ENCODE data around the gene H2AZ2. TPM values are rescaled to one million over a fixed set of nuclear protein-coding genes. Genes with fewer than 3 reads are reported as not detected.
"Not testable (repeated sequence)": the region's sequence is repeated elsewhere in the genome, so short reads cannot be mapped to it uniquely, and the experiment has no call there.

Gene H2AZ2
- total and polyA plus RNA-seq, 2 of the 4 experiments (the other 2 are of a cell fraction): 156 to 162 TPM

GRCh38 chr7:44867073-44867995, 19.4 kb upstream of the H2AZ2 start:
- H4K8ac ChIP-seq (ENCODE audit: low read depth in 2 of 2, low read length in 2 of 2): no peak overlapping the region
- no peak overlapping the region for H3K14ac ChIP-seq (replicated peaks; ENCODE audit: low read depth, low read length)
- no CpG with 5 or more reads among the region's 4 CpGs for WGBS, 2 experiments (ENCODE audit: extremely low coverage in 2 of 2, insufficient read length in 1 of 2)
- POLR2A ChIA-PET (ENCODE audit: unreplicated experiment): interaction anchor here (0.7 kb wide), 1 partner anchor 17 kb away, joined by 3 read pairs; no protein-coding TSS in a partner anchor
- H2BK20ac ChIP-seq (ENCODE audit: low read depth, low read length): no peak overlapping the region
- no peak overlapping the region for H3K4me3 ChIP-seq (ENCODE audit: insufficient read depth, low read depth, low read length)
- H3K4me1 ChIP-seq (ENCODE audit: control insufficient read depth, insufficient read depth, low read length): peaks cover 3% of the 10 kb centered on the region
- no peak overlapping the region for H3K23ac ChIP-seq (ENCODE audit: low read depth, low read length)
- H2BK120ac ChIP-seq (ENCODE audit: low read depth, low read length): no peak overlapping the region
- intact Hi-C loops (cut with micrococcal nuclease) (no loop called here), in situ Hi-C loops (cut with MboI; ENCODE audit: low sequenced_read_pairs) (no loop called here), dilution Hi-C loops (cut with HindIII; ENCODE audit: low sequenced_read_pairs, unreplicated experiment) (no loop called here)
- BruUV-seq (replicated peaks): no TSS peak
- H3K79me1 ChIP-seq (ENCODE audit: low read depth in 1 of 2, low read length in 2 of 2): no peaks in the 10 kb centered on the region; a peak in 1 of 4 replicates
- TF ChIP-seq FOS (IDR thresholded peaks at IDR 0.05; ENCODE audit: low read depth, low read length) (peak; percentile 94), RCOR1 (IDR thresholded peaks at IDR 0.05; ENCODE audit: insufficient replicate concordance, low read length) (peak; percentile 70), CEBPB (IDR thresholded peaks at IDR 0.05; ENCODE audit: low read depth, low read length) (peak; percentile 47), POLR2A (IDR thresholded peaks at IDR 0.05; ENCODE audit: low read depth, low read length) (no peak)
- H3K18ac ChIP-seq (ENCODE audit: low read depth, low read length): no peak overlapping the region
- no peak overlapping the region for H3K4ac ChIP-seq (ENCODE audit: low read depth, low read length)
- no peak overlapping the region for H3K9ac ChIP-seq (ENCODE audit: low read depth, low read length)
- no peak overlapping the region for H3K27ac ChIP-seq (ENCODE audit: insufficient read depth, low read length)
- no peaks in the 10 kb centered on the region for H3K36me3 ChIP-seq (ENCODE audit: control insufficient read depth, insufficient read depth, low read length)
- H2AK9ac ChIP-seq (replicated peaks; ENCODE audit: low read depth, low read length, poor library complexity): no peak overlapping the region
- H3K4me2 ChIP-seq (ENCODE audit: low read depth, low read length): peak overlapping the region; percentile 26; the same call in 1 of the 2 replicates
- no peak overlapping the region for H2AK5ac ChIP-seq (ENCODE audit: low read depth, low read length)
- H3K9me3 ChIP-seq (ENCODE audit: control insufficient read depth, insufficient read depth, low read length): no peaks in the 10 kb centered on the region
- no peaks in the 10 kb centered on the region for H3K27me3 ChIP-seq (ENCODE audit: control insufficient read depth, insufficient read depth, low read length)
- no peaks in the 10 kb centered on the region for H4K20me1 ChIP-seq (ENCODE audit: insufficient read depth, low read length)
- H2BK15ac ChIP-seq (ENCODE audit: low read depth, low read length): no peak overlapping the region
- DNase-seq (peak; percentile 91), ATAC-seq (ENCODE audit: low read depth) (peak; percentile 89)
- CTCF ChIA-PET: interaction anchor here (0.6 to 1.0 kb wide), 5 partner anchors 10 to 144 kb away, joined by 3 to 5 read pairs (median 3); no protein-coding TSS in a partner anchor
- H2AFZ ChIP-seq (replicated peaks; ENCODE audit: low read length, poor library complexity): no peak overlapping the region
- H4K91ac ChIP-seq (ENCODE audit: insufficient read depth, low read depth, low read length): no peak overlapping the region
- H4K5ac ChIP-seq (ENCODE audit: low read depth, low read length): no peak overlapping the region
- H3K56ac ChIP-seq (ENCODE audit: extremely low read depth, insufficient read depth, low read length): no peak overlapping the region
- H2BK5ac ChIP-seq (ENCODE audit: low read depth, low read length, poor library complexity, severe bottlenecking): no peak overlapping the region
- H3K9me1 ChIP-seq (ENCODE audit: insufficient read depth, low read length): peaks cover 6% of the 10 kb centered on the region; the same call in 1 of the 2 replicates

- H3K56ac ChIP-seq (ENCODE audit: extremely low read depth, insufficient read depth, low read length); in situ Hi-C loops (cut with MboI; ENCODE audit: low sequenced_read_pairs); H3K18ac ChIP-seq (ENCODE audit: low read depth, low read length); H2AFZ ChIP-seq (replicated peaks; ENCODE audit: low read length, poor library complexity); H3K27ac ChIP-seq (ENCODE audit: insufficient read depth, low read length); H3K4me3 ChIP-seq (ENCODE audit: insufficient read depth, low read depth, low read length); H3K36me3 ChIP-seq (ENCODE audit: control insufficient read depth, insufficient read depth, low read length); H3K27me3 ChIP-seq (ENCODE audit: control insufficient read depth, insufficient read depth, low read length); H3K4me1 ChIP-seq (ENCODE audit: control insufficient read depth, insufficient read depth, low read length); H4K91ac ChIP-seq (ENCODE audit: insufficient read depth, low read depth, low read length); H2BK15ac ChIP-seq (ENCODE audit: low read depth, low read length); H3K9me1 ChIP-seq (ENCODE audit: insufficient read depth, low read length); H3K4me2 ChIP-seq (ENCODE audit: low read depth, low read length); H2BK120ac ChIP-seq (ENCODE audit: low read depth, low read length); H4K20me1 ChIP-seq (ENCODE audit: insufficient read depth, low read length); H4K5ac ChIP-seq (ENCODE audit: low read depth, low read length); H3K23ac ChIP-seq (ENCODE audit: low read depth, low read length); CTCF ChIA-PET; H2BK20ac ChIP-seq (ENCODE audit: low read depth, low read length); H3K79me1 ChIP-seq (ENCODE audit: low read depth in 1 of 2, low read length in 2 of 2); POLR2A ChIA-PET (ENCODE audit: unreplicated experiment); H3K14ac ChIP-seq (replicated peaks; ENCODE audit: low read depth, low read length); BruUV-seq (replicated peaks); H4K8ac ChIP-seq (ENCODE audit: low read depth in 2 of 2, low read length in 2 of 2); intact Hi-C loops (cut with micrococcal nuclease); H2AK5ac ChIP-seq (ENCODE audit: low read depth, low read length); H3K9me3 ChIP-seq (ENCODE audit: control insufficient read depth, insufficient read depth, low read length); H3K4ac ChIP-seq (ENCODE audit: low read depth, low read length); dilution Hi-C loops (cut with HindIII; ENCODE audit: low sequenced_read_pairs, unreplicated experiment); H2BK5ac ChIP-seq (ENCODE audit: low read depth, low read length, poor library complexity, severe bottlenecking); H3K9ac ChIP-seq (ENCODE audit: low read depth, low read length); H2AK9ac ChIP-seq (replicated peaks; ENCODE audit: low read depth, low read length, poor library complexity): not testable (repeated sequence)
- no CpG with 5 or more reads among the region's 4 CpGs for WGBS, 2 experiments (ENCODE audit: extremely low coverage in 2 of 2, insufficient read length in 1 of 2)
- DNase-seq: peak; percentile 48
- peak; percentile 35; the same call in 1 of the 2 replicates for ATAC-seq (ENCODE audit: low read depth)
Observed at GRCh38 chr7:44861949-44862348, 14.1 kb upstream of the H2AZ2 start.
